Endodermal cell (in vitro differentiated cells): ENCODE data around the gene MINK1. TPM values are rescaled to one million over a fixed set of nuclear protein-coding genes. Genes with fewer than 3 reads are reported as not detected.

Experiments
- DNase-seq: peaks from one replicate; pipeline ENCODE4 v3.0.0-alpha.2; 2017
- H3K27ac ChIP-seq: 2 replicates; pipeline ENCODE4 v1.5.1; 2013; ENCODE audit warnings: mild to moderate bottlenecking, low read depth, low read length, moderate library complexity
- H3K27me3 ChIP-seq: 2 replicates; pipeline ENCODE4 v1.6.1; 2013; ENCODE audit warnings: mild to moderate bottlenecking, low read length, moderate library complexity; ENCODE audit not compliant: insufficient read depth, control insufficient read depth, poor library complexity, severe bottlenecking
- H3K36me3 ChIP-seq: 2 replicates; pipeline ENCODE4 v1.7.0; 2013; ENCODE audit warnings: mild to moderate bottlenecking, low read length, moderate library complexity; ENCODE audit not compliant: control insufficient read depth, insufficient read depth
- H3K4me1 ChIP-seq: one replicate; pipeline ENCODE4 v1.7.0; 2013; ENCODE audit warnings: low read length; ENCODE audit not compliant: control insufficient read depth, insufficient read depth
- H3K4me3 ChIP-seq: 2 replicates; pipeline ENCODE4 v1.5.1; 2013; ENCODE audit warnings: mild to moderate bottlenecking, low read length, moderate library complexity
- H3K9ac ChIP-seq: 2 replicates; pipeline ENCODE4 v1.6.1; 2013; ENCODE audit warnings: mild to moderate bottlenecking, low read length, moderate library complexity; ENCODE audit not compliant: poor library complexity, severe bottlenecking; ENCODE audit errors: extremely low read depth
- H3K9me3 ChIP-seq: 2 replicates; pipeline ENCODE4 v1.6.1; 2013; ENCODE audit warnings: mild to moderate bottlenecking, low read length, moderate library complexity; ENCODE audit not compliant: control insufficient read depth
- H3K27ac Mint-ChIP-seq: 2 replicates; pipeline ENCODE4 v1.8.0; 2020; ENCODE audit warnings: mixed read lengths
- H3K27me3 Mint-ChIP-seq: 2 replicates; pipeline ENCODE4 v1.8.0; 2021; ENCODE audit warnings: mild to moderate bottlenecking, mixed read lengths; ENCODE audit not compliant: insufficient read depth
- H3K36me3 Mint-ChIP-seq: 2 replicates; pipeline ENCODE4 v1.8.0; 2020; ENCODE audit warnings: low read depth, mixed read lengths
- H3K4me1 Mint-ChIP-seq: 2 replicates; pipeline ENCODE4 v1.8.0; 2020; ENCODE audit warnings: mixed read lengths
- H3K4me3 Mint-ChIP-seq: 2 replicates; pipeline ENCODE4 v1.8.0; 2020; ENCODE audit warnings: mild to moderate bottlenecking, moderate library complexity, mixed read lengths
- H3K9me3 Mint-ChIP-seq: 2 replicates; pipeline ENCODE4 v1.8.0; 2020; ENCODE audit warnings: mild to moderate bottlenecking, mixed read lengths
- CTCF ChIP-seq: fragments of 200-600 bp; sonication (generic); conservative IDR thresholded peaks from 2 replicates; pipeline ENCODE4 v1.5.0; 2021; ENCODE audit warnings: antibody characterized with exemption, mild to moderate bottlenecking
- WGBS, 2 experiments: methylation state at CpG; one replicate each; pipeline versions ENCODE4 v1.1.5 to v1.1.7; 2013; ENCODE audit warnings: missing lambda C conversion rate in 2 of 2, mixed read lengths in 1 of 2; ENCODE audit not compliant: insufficient coverage in 1 of 2, insufficient read length in 1 of 2; 5-methylcytosine and 5-hydroxymethylcytosine counted together
- total RNA-seq, 2 donors: library from RNA; stranded (reverse); fragmentation: NEBNext Ultra II Directional in 1 of 2; extraction: Animal tissue kit (Norgen Biotek cat#: 25700) in 1 of 2; gene quantifications; 2 replicates in 1 of 2; 3 replicates in 1 of 2; pipeline ENCODE4 v1.2.1, GENCODE V29; 2021

Gene MINK1
- total RNA-seq, 2 donors from 2014 or later = 75.0 to 79.7 TPM

- Mint-ChIP-seq H3K27ac (no peak overlapping the region), H3K36me3 (peaks cover 3% of the 10 kb centered on the region), H3K4me1 (peaks cover 23% of the 10 kb centered on the region), H3K9me3 (no peaks in the 10 kb centered on the region), H3K27me3 (no peaks in the 10 kb centered on the region), H3K4me3 (no peak overlapping the region)
- DNase-seq = no peak
- H3K9me3 ChIP-seq = no peaks in the 10 kb centered on the region
- H3K27ac ChIP-seq = no peak overlapping the region
- H3K4me1 ChIP-seq = peaks cover 2% of the 10 kb centered on the region
- 86 to 87% methylated on average over 9 of the region's 9 CpGs for WGBS, 2 experiments
- no peak for TF ChIP-seq CTCF
- no peak overlapping the region for H3K4me3 ChIP-seq
- H3K27me3 ChIP-seq = no peaks in the 10 kb centered on the region
- H3K9ac ChIP-seq = no peak overlapping the region
- no peaks in the 10 kb centered on the region for H3K36me3 ChIP-seq
Measured at GRCh38 chr17:4843321-4844000, 10.3 kb downstream of the MINK1 start.

GRCh38 chr17:4845118-4845517 is 12.0 kb downstream of the MINK1 start:
- H3K27ac Mint-ChIP-seq = no peak overlapping the region
- no peaks in the 10 kb centered on the region for H3K36me3 ChIP-seq
- peaks cover 3% of the 10 kb centered on the region for H3K36me3 Mint-ChIP-seq
- no peaks in the 10 kb centered on the region for H3K27me3 Mint-ChIP-seq
- no peak for TF ChIP-seq CTCF
- no peaks in the 10 kb centered on the region for H3K27me3 ChIP-seq
- no peak overlapping the region for H3K4me3 Mint-ChIP-seq
- DNase-seq = no peak
- no peaks in the 10 kb centered on the region for H3K4me1 ChIP-seq
- H3K4me1 Mint-ChIP-seq = peaks cover 16% of the 10 kb centered on the region
- no peak overlapping the region for H3K4me3 ChIP-seq
- no peak overlapping the region for H3K27ac ChIP-seq
- H3K9me3 Mint-ChIP-seq = no peaks in the 10 kb centered on the region
- no peak overlapping the region for H3K9ac ChIP-seq
- no peaks in the 10 kb centered on the region for H3K9me3 ChIP-seq
- WGBS, 2 experiments = 98 to 100% methylated on average over 2 to 5 of the region's 5 CpGs

GRCh38 chr17:4846635-4847390 is 13.7 kb downstream of the MINK1 start:
- DNase-seq = no peak
- Histone ChIP-seq H3K27me3 (no peaks in the 10 kb centered on the region), H3K9ac (no peak overlapping the region), H3K9me3 (no peaks in the 10 kb centered on the region), H3K4me1 (no peaks in the 10 kb centered on the region), H3K4me3 (no peak overlapping the region), H3K36me3 (no peaks in the 10 kb centered on the region), H3K27ac (no peak overlapping the region)
- no peak overlapping the region for H3K4me3 Mint-ChIP-seq
- H3K27ac Mint-ChIP-seq = no peak overlapping the region
- H3K9me3 Mint-ChIP-seq = no peaks in the 10 kb centered on the region
- 84 to 87% methylated on average over 13 of the region's 13 CpGs for WGBS, 2 experiments
- no peaks in the 10 kb centered on the region for H3K27me3 Mint-ChIP-seq
- H3K4me1 Mint-ChIP-seq = peaks cover 20% of the 10 kb centered on the region
- TF ChIP-seq CTCF = no peak
- H3K36me3 Mint-ChIP-seq = peaks cover 3% of the 10 kb centered on the region
